Esophagus squamous epithelium (tissue), 4 donors: ENCODE measurements around the gene ZNF563.

Experiments
- POLR2A ChIP-seq, 4 donors: fragments of 450-650 bp; IDR thresholded peaks; one replicate each; pipeline ENCODE4 v1.6.1; 2017; ENCODE audit warnings: antibody characterized with exemption in 4 of 4, mild to moderate bottlenecking in 4 of 4, moderate library complexity in 3 of 4
- TF ChIP-seq, protein P1 (sequence below), 6 experiments: fragments of 450-650 bp in 4 of 6; fragments of 200-600 bp in 2 of 6; sonication (generic) in 2 of 6; IDR thresholded peaks; one replicate each; pipeline ENCODE4 v1.5.1; 2016 to 2019; ENCODE audit warnings: antibody characterized with exemption in 6 of 6, mild to moderate bottlenecking in 4 of 6, moderate library complexity in 4 of 6

DNA sequence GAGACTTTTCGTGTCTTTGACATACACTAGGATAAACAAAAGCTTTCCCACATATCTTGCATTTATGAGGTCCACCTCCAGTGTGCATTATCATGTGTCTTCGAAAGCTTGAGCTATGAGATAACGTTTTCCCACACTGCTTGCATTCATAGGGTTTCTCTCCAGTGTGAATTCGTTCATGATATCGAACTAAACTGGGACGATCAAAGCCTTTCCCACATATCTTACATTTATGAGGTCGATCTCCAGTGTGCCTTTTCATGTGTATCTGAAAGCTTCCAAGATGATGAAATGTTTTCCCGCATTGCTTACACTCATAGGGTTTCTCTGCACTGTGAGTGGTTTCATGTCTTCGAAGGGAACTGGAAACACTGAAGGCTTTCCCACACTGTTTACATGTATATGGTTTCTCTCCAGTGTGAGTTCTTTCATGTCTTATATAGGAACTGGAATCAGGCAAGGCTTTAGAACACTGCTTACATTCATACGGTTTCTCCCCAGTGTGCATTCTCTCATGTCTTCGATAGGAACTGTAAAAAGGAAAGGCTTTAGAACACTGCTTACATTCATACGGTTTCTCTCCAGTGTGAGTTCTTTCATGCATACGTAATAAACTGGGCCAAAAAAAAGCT, 14.5 kb downstream of the ZNF563 start:
- TF ChIP-seq POLR2A (IDR thresholded peaks at IDR 0.05), result no peak
- TF ChIP-seq, protein P1, sequence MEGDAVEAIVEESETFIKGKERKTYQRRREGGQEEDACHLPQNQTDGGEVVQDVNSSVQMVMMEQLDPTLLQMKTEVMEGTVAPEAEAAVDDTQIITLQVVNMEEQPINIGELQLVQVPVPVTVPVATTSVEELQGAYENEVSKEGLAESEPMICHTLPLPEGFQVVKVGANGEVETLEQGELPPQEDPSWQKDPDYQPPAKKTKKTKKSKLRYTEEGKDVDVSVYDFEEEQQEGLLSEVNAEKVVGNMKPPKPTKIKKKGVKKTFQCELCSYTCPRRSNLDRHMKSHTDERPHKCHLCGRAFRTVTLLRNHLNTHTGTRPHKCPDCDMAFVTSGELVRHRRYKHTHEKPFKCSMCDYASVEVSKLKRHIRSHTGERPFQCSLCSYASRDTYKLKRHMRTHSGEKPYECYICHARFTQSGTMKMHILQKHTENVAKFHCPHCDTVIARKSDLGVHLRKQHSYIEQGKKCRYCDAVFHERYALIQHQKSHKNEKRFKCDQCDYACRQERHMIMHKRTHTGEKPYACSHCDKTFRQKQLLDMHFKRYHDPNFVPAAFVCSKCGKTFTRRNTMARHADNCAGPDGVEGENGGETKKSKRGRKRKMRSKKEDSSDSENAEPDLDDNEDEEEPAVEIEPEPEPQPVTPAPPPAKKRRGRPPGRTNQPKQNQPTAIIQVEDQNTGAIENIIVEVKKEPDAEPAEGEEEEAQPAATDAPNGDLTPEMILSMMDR (IDR thresholded peaks at IDR 0.05), result no peak
